HG02943 (cell line): Measurements from ENCODE around the gene PTPRH.
"Not testable (repeated sequence)": the region's sequence is repeated elsewhere in the genome, so short reads cannot be mapped to it uniquely, and the experiment has no call there.

Experiments
- ATAC-seq: cut with Tn5 transposase; IDR thresholded peaks from one replicate; pipeline ENCODE4 v1.9.1; 2021; ENCODE audit warnings: mild to moderate bottlenecking, low read depth, moderate library complexity; ENCODE audit not compliant: unreplicated experiment

PTPRH gene

GRCh38 chr19:55161571-55162322, 47.6 kb downstream of the PTPRH start:
- no peak for ATAC-seq

GRCh38 chr19:55160986-55161365, 48.3 kb downstream of the PTPRH start:
- ATAC-seq: no peak

GRCh38 chr19:55160128-55160985, 48.9 kb downstream of the PTPRH start:
- ATAC-seq: no peak

DNA sequence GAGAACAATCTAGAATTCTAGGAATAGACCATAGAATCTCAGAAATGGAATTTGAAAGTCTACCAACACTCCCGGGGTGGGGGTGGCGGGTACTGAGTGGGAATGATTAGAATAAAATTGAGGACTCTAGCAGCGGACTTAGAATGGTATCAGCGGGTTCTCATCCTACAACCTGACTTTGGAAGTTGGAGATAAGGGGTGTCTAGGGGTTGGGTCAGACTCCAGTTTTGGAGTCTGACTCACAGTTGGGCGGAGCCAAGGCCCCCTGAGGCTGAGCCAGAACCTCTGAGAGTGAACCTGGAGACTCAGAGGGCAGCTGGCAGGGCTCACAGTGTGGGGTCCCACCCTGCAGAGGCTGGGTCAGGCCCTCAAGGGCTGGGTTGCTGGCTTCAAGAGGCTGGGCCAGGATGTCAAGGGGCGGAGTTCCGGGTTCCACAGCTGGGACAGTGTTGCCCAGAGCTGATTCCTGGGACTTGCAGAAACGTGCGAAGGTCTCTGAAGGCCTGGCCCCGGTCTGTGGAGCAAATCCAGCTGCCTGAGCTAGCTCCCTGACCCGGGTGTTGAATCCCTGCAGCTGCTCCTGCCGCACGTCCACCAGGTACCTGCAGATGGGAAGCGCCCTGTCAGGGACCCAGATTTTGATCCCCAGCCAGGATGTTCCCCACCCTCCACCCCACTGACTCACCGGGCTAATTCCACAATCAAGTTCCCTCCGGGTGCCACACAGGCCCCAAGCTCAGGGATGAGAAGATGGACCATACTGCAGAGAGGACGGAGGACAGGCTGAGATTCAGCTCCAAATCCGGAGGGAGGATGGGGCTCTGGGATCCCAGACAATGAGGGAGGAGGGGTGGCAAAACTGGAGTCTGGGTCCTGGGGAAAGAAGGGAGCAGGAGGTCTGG, 50.2 kb downstream of the PTPRH start:
- no peak for ATAC-seq

DNA sequence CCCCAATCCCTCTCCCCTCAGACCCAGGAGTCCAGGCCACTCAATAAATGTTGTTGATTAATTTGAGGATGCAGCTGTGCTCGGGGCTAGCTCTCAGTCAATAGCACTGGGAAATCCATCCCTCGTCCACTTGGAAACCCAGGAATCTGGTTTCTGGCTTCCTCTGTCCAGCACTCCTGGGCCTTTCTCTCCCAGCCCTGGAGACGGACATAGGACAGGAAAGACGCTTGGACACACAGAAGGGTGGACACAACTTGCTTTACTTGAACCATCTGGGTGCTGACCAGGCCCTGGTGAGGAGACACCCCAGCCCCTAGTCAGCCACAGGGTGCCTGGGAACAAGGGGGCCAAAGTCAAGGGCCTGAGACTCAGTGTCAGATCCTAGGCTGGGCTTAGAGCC, 50.9 kb downstream of the PTPRH start:
- no peak for ATAC-seq

DNA sequence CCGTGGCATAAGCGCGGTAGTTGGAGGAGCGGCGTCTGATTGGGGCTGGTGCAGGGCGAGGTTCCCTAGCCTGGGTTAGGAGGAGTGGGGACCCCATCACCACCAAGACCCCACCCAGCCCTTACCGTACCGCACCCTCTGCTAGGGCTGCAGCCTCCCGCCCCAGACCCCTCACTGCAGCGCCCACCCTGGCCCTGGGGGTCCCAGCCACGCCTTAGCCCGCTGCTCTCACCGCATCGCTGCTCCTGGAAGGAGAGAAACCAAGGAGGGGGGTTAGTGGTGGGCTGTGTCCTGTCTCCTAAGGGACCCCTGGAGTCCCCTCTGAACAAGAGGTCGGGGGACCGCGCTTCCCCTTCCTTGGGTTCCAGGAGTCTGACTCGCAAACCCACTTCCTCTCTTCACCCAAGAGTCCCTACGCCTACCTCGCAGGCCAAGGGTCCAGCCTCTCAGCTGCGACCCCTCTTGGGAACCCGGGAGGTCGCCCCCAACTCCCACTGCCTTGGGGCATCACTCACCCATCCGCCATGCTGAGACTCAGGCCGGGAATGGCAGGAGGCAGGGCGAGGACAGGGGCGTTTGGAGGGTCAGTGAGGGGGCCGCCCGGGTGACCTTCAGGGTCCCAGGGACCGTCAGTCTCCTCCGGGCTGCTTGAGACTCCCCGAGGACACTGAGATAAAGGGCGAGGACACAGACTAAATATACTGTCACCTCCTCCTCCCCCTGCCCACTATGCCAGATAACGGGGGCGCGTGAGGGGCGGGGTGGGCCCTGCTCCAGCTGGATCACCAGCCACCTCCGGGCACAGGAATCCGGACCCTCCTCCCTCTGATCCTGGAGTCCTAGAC, 52.0 kb downstream of the PTPRH start, which contains the start of gene TNNI3:
TNNI3 (minus strand) TSS at position 669 of the 845 bp plus-strand sequence; CDS start at position 526, 143 bp downstream.
- ATAC-seq: no peak

GRCh38 chr19:55156202-55157063, 52.9 kb downstream of the PTPRH start:
- ATAC-seq: no peak

DNA sequence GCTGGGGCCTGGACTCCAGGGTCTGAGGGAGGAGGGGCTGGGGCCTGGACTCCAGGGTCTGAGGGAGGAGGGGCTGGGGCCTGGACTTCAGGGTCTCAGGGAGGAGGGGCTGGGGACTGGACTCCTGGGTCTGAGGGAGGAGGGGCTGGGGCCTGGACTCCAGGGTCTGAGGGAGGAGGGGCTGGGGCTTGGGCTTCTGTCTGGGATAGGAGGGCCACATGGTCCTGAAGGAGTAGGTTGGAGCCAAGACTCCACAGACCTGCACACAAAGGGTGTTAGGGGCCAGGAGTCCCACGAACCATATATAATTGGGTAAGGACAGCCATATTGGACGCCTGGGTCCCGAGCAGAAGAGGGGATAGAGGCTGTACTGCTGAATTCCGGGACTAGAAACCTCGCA, 53.5 kb downstream of the PTPRH start:
- ATAC-seq: not testable (repeated sequence)

GRCh38 chr19:55153652-55154264, 55.5 kb downstream of the PTPRH start:
- ATAC-seq: no peak

DNA sequence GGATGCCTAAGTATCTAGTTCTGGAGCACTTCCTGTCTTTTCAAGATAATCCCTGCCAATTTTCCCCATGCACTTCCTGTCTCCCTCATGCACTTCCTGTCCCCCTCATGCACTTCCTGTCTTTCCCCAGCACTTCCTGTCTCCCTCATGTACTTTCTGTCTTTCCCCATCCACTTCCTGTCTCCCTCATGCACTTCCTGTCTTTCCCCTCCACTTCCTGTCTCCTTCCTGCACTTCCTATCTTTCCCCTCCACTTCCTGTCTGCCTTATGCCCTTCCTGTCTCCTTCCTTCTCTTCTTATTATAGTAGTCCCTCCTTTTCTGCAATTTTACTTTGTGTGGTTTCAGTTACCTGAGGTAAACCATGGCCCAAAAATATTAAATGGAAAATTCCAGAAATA, 57.3 kb downstream of the PTPRH start:
- no peak for ATAC-seq

DNA sequence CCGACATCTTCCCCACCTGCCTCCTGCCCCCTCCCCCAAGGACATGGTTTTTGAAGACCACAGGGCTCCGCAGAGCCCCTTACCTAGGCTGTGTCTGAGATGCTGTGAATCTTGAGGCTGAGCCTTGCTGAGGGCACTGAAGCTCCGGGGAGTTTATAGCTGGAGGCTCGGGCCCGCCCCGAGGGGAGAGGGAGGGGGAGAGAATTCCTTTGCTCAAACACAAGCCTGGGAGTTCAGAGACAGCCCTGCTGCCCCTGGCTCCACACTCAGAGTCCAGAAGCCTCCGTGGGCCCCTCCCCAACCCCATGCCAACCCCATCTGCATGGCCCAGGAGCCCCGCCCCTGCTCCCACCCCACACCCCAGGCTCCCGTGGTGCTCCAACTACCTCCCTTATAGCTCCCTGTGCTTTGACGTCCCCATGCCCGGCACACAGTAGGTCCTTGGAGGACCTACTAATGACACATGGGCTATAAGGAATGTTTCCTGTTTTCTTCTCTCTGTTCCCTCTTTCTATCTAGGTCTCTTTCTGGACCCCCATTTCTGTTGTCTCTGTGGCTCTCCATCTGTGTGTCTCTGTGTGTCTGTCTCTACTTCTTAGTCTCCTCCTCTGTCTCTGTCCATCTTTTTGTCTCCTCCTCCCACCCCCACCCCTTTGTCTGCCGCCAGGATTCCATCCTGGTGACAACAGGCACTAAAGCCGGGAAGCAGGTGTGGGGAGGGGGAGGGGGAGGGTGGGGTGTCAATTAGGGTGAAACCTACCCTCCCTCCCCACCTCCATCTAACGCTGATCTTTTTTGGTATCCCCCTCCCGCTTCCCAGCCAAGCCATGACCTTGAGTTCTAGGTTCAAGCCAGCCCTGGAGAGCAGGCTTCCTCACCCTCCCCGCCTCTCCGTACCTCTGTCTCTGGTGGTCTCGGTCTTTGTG, 60.0 kb downstream of the PTPRH start, which contains the start of gene TNNT1:
TNNT1 (minus strand) TSS at position 129 of the 926 bp plus-strand sequence. CDS start 2,049 bp downstream, outside the sequence.
- no peak for ATAC-seq

GRCh38 chr19:55147545-55148251, 61.6 kb downstream of the PTPRH start:
- ATAC-seq: no peak

GRCh38 chr19:55146705-55147273, 62.5 kb downstream of the PTPRH start:
- ATAC-seq: no peak

DNA sequence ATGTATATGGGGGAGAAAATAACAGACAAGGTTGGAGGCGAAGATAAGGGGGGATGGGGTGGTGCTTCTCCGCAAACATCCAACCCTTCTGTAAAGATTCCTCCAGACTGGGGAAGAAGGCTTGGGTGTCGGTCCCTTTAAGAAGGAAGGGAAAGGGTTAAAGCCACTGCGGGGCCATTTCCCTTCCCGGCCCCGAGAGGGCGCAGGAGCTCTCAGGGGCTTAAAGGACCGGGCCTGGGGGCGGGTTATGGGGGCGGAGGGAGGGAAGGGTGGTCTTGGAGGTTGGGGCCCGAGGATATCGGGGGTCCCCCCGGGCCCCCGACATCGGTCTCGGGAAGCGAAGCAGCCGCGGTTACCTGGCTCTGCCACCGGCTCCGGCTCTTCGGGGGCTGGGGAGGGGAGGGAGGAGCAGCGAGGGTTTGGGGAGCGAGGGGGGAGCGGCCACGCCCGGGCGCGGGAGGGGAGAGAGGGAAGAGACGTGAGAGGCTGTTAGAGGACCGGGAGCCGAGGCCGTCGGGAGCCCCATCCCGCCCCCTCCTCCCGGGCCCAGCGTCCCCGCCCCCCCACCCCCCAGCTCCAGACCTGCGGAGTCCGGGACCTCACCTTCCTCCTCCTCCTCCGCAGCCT, 63.1 kb downstream of the PTPRH start:
- no peak for ATAC-seq

GRCh38 chr19:55145232-55145631, 64.1 kb downstream of the PTPRH start:
- ATAC-seq: no peak

DNA sequence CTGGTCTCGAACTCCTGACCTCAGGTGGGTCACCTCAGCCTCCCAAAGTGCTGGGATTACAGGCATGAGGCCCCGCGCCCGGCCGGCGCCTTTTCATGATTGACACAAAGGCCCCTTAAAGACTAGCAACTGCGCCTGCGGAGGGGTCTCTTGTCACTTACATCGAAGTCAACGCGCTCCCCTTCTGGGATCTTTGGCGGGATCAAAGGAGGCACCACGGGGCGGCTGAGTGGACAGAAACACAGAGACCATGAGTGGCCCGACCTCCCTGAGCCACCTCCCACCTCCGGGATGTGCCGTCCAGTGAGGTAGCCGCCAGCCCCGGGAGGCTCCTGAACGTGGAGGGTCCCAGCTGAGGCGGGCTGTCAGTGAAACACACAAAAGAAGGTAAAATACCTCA, 67.6 kb downstream of the PTPRH start:
- ATAC-seq: no peak
